Activated CD8-positive, alpha-beta T cell treated with anti-CD3 and anti-CD28 coated beads for 36 hours (primary cell): ENCODE data around the gene PAX8. TPM values are rescaled to one million over a fixed set of nuclear protein-coding genes. Genes with fewer than 3 reads are reported as not detected.

Source experiments
- ATAC-seq: fragments of 200-7000 bp; cut with Tn5 transposase; one replicate; pipeline ENCODE4 v1.10.0; 2021; ENCODE audit warnings: mild to moderate bottlenecking, moderate library complexity
- CTCF ChIA-PET: fragments of 350-600 bp; sonication (Branson Sonifier 250); formaldehyde crosslinking; loops from one replicate; lab custom pipeline; 2021; ENCODE audit warnings: antibody characterized with exemption; lab: Charles Lee
- POLR2A ChIA-PET: fragments of 350-600 bp; sonication (Branson Sonifier 250); formaldehyde crosslinking; loops from one replicate; lab custom pipeline; 2021; ENCODE audit warnings: antibody characterized with exemption; lab: Charles Lee
- DNase-seq: peaks from one replicate; pipeline ENCODE4 v3.0.0-alpha.2; 2020
- H3K27ac Mint-ChIP-seq: one replicate; pipeline ENCODE4 v1.8.0; 2021; ENCODE audit warnings: mild to moderate bottlenecking, mixed read lengths
- H3K27me3 Mint-ChIP-seq: one replicate; pipeline ENCODE4 v1.8.0; 2021; ENCODE audit warnings: mixed read lengths
- H3K36me3 Mint-ChIP-seq: one replicate; pipeline ENCODE4 v1.8.0; 2021; ENCODE audit warnings: low read depth, mixed read lengths
- H3K4me1 Mint-ChIP-seq: one replicate; pipeline ENCODE4 v1.8.0; 2021; ENCODE audit warnings: low read depth, mixed read lengths
- H3K4me3 Mint-ChIP-seq: one replicate; pipeline ENCODE4 v1.8.0; 2021; ENCODE audit warnings: mild to moderate bottlenecking, moderate library complexity, mixed read lengths
- H3K9me3 Mint-ChIP-seq: one replicate; pipeline ENCODE4 v1.8.0; 2021; ENCODE audit warnings: mixed read lengths
- CTCF ChIP-seq: fragments of 200-600 bp; IDR thresholded peaks from one replicate; pipeline ENCODE4 v1.8.0; 2022; ENCODE audit warnings: antibody characterized with exemption, mild to moderate bottlenecking
- intact Hi-C: fragments of 100-400 bp; cut with micrococcal nuclease; formaldehyde crosslinking; loops from one replicate; pipeline ENCODE4 v1.10.0; 2022
- total RNA-seq, 2 experiments: library from RNA; stranded (reverse); gene quantifications; one replicate each; pipeline ENCODE4 v1.2.3, GENCODE V29; 2021

The PAX8 gene
- total RNA-seq, 2 experiments from 2014 or later = 0.43 to 0.63 TPM

DNA sequence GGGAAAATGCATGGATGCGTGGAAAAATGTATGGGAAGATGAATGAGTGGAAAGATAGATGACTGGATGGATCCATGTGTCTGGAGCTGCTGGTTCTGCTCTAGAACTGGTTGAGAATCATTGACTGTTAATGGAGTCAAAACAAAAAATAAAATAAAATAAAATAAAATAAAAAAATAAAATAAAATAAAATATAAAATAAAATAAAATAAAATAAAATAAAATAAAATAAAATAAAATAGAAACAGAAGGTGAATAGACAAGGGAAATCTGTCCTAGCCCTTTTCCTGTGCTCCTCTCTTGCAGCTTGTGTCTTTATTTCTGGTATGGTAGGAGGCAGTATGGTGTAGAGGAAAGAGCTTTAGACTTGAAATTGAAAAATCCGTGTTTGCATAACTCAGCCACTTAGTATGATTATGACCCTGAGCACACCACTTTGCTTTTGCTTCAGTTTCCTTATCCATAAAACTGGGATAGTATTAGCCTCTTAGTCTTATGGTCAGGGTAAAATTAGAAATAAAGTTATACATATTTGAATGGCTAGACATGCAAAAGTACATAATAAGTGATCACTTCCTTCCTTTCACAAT is 54.0 kb downstream of the PAX8 start:
- no peak for TF ChIP-seq CTCF
- Mint-ChIP-seq H3K4me3 (no peak overlapping the region), H3K27me3 (no peaks in the 10 kb centered on the region), H3K27ac (no peak overlapping the region), H3K36me3 (no peaks in the 10 kb centered on the region), H3K9me3 (no peaks in the 10 kb centered on the region), H3K4me1 (peaks cover 7% of the 10 kb centered on the region)
- ATAC-seq = no peak
- DNase-seq = no peak
- CTCF ChIA-PET = no interaction called here
- intact Hi-C loops = no loop called here
- POLR2A ChIA-PET = no interaction called here

DNA sequence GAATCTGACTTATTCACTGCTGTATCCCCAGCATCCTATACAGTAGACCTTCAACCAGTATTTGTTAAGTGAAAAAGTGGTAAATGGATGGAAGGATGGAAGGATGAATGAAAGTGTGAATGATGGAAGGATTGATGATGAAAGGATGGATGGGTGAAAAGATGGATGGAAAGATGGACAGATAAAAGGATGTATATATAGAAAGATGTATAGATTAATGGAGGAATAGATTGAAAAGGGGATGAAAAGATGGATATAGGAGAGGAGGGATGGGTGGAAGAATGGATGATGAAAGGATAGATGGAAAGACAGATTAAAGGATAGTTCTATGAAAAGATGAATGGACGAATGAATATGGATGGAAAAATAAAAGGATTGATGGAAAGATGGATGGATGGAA is 54.9 kb downstream of the PAX8 start:
- Mint-ChIP-seq H3K4me1 (peaks cover 3% of the 10 kb centered on the region), H3K4me3 (no peak overlapping the region), H3K36me3 (no peaks in the 10 kb centered on the region), H3K27ac (no peak overlapping the region), H3K9me3 (no peaks in the 10 kb centered on the region), H3K27me3 (no peaks in the 10 kb centered on the region)
- intact Hi-C loops = no loop called here
- ATAC-seq = no peak
- TF ChIP-seq CTCF = no peak
- ChIA-PET CTCF (interaction anchor here (2.0 to 4.3 kb wide), 2 partner anchors 20 to 87 kb away, joined by 14 to 20 read pairs; no protein-coding TSS in a partner anchor), POLR2A (no interaction called here)
- no peak for DNase-seq

DNA sequence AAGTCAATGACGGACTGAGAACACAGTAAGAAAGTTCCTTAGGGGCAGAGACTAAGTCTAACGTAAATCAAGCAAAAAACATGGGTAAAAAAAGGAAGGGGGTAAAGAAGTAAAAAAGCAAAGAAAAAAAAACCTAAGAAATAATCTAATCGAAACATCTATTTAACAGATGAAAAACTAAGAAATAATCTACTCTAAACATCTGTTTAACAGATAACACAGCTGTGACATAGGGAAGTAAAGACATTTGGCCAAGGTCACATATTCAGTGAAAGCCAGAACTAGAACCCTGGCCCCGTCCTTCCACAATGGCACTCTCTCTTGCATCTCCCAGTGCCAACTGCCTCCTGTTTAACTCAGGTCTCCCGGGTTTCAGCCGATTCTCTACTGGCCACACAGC is 56.9 kb downstream of the PAX8 start:
- intact Hi-C loops = no loop called here
- Mint-ChIP-seq H3K27me3 (no peaks in the 10 kb centered on the region), H3K36me3 (no peaks in the 10 kb centered on the region), H3K9me3 (no peaks in the 10 kb centered on the region), H3K4me3 (no peak overlapping the region), H3K4me1 (peaks cover 18% of the 10 kb centered on the region), H3K27ac (no peak overlapping the region)
- no peak for ATAC-seq
- TF ChIP-seq CTCF = no peak
- POLR2A ChIA-PET = no interaction called here
- CTCF ChIA-PET = interaction anchor here (1.1 to 4.3 kb wide), 4 partner anchors 18 to 142 kb away, joined by 4 to 20 read pairs (median 7); no protein-coding TSS in a partner anchor
- DNase-seq = no peak

GRCh38 chr2:113220970-113221708 is 57.6 kb downstream of the PAX8 start:
- no peak for ATAC-seq
- ChIA-PET POLR2A (no interaction called here), CTCF (interaction anchor here (0.7 to 4.3 kb wide), 6 partner anchors 17 to 169 kb away, joined by 3 to 20 read pairs (median 4); no protein-coding TSS in a partner anchor)
- Mint-ChIP-seq H3K27ac (no peak overlapping the region), H3K36me3 (no peaks in the 10 kb centered on the region), H3K27me3 (no peaks in the 10 kb centered on the region), H3K4me1 (peaks cover 19% of the 10 kb centered on the region), H3K4me3 (no peak overlapping the region), H3K9me3 (no peaks in the 10 kb centered on the region)
- intact Hi-C loops = no loop called here
- DNase-seq = no peak
- TF ChIP-seq CTCF = no peak
